SK-N-MC (cell line): ENCODE data around the gene SERPIND1.

ENCODE experiments used
- EZH2 ChIP-seq: fragments of 200-600 bp; sonication (generic); IDR thresholded peaks from one replicate; pipeline ENCODE4 v1.6.1; 2017; ENCODE audit warnings: antibody characterized with exemption
- POLR2AphosphoS5 ChIP-seq: IDR thresholded peaks from 2 replicates; pipeline ENCODE4 v1.6.1; 2012; ENCODE audit warnings: mild to moderate bottlenecking, low read depth, low read length, borderline replicate concordance

DNA sequence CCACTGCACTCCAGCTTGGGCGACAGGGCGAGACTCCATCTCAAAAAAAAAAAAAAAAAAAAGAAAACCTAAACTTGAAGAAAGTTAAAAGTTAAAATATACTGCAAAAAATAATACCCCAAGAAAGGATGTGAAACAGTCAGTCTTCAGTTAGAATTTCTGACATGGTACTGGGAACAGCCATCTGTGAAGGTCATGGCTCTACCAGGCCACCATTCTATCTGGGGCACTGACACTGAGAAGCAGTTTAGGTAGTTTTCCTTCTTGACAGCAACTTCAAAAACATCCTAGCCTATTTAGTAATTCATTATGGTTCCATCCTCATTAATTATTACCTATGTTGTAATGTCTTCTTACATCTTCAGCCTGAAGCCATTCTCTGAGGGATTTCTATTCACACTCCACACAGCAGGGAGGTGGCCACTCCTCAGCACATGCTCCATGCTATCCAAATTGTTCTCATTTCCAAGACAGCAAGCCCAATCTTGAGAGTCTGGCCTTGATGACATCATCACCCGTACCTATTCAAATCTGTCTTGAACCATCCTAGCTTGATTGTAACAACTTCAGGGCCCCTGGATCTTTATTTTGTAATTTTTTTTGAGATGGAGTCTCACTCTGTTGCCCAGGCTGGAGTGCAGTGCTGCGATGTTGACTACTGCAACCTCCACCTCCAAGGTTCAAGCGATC lies 38.2 kb downstream of the SERPIND1 start:
- TF ChIP-seq POLR2AphosphoS5 (no peak), EZH2 (no peak)
